Endothelial cell of umbilical vein (primary cell): ENCODE data around the gene SMIM44. TPM values are rescaled to one million over a fixed set of nuclear protein-coding genes. Genes with fewer than 3 reads are reported as not detected.

Source experiments
- BruUV-seq: library from RNA; stranded (reverse); fragments of 400-500 nt; replicated peaks from 2 replicates; lab custom pipeline; 2021; lab: Mats Ljungman, UMichigan
- CTCF ChIA-PET: fragments of 300-600, 350-600 bp; sonication (Branson Sonifier 250); formaldehyde crosslinking; loops from one replicate; lab custom pipeline; 2021; ENCODE audit warnings: antibody characterized with exemption, inconsistent platforms; lab: Charles Lee
- POLR2A ChIA-PET: fragments of 300-600, 350-600 bp; sonication (Branson Sonifier 250); formaldehyde crosslinking; loops from one replicate; lab custom pipeline; 2021; ENCODE audit warnings: antibody characterized with exemption, inconsistent platforms; lab: Charles Lee
- DNase-seq: peaks from one replicate; pipeline ENCODE4 v3.0.0-alpha.2; 2011; ENCODE audit warnings: low read depth, low spot score
- FAIRE-seq: peaks from 2 replicates; lab custom pipeline; 2011; peaks lifted over from hg19 to GRCh38; lab: Jason Lieb, UNC
- H2AFZ ChIP-seq: 2 replicates; pipeline ENCODE4 v1.6.0; 2012; ENCODE audit warnings: low read depth, low read length, control low read depth, inconsistent platforms
- H3K27ac ChIP-seq: 2 replicates; pipeline ENCODE4 v1.5.1; 2011; ENCODE audit warnings: low read depth, mild to moderate bottlenecking, control low read depth, low read length, moderate library complexity; ENCODE audit not compliant: insufficient read depth
- H3K27me3 ChIP-seq, 2 experiments: 2 replicates each; pipeline versions ENCODE4 v1.6.0 to v1.6.1; 2011; ENCODE audit warnings: low read length in 2 of 2, mixed read lengths in 1 of 2; ENCODE audit not compliant: control insufficient read depth in 2 of 2, insufficient read depth in 2 of 2
- H3K36me3 ChIP-seq, 2 experiments: 2 replicates in 1 of 2; 3 replicates in 1 of 2; pipeline ENCODE4 v1.5.1; 2011; ENCODE audit warnings: low read length in 2 of 2, mild to moderate bottlenecking in 1 of 2, moderate library complexity in 1 of 2; ENCODE audit not compliant: control insufficient read depth in 2 of 2, insufficient read depth in 2 of 2; ENCODE audit errors: extremely low read depth in 1 of 2
- H3K4me1 ChIP-seq: 3 replicates; pipeline ENCODE4 v1.5.1; 2011; ENCODE audit warnings: mild to moderate bottlenecking, low read length; ENCODE audit not compliant: control insufficient read depth, insufficient read depth; ENCODE audit errors: extremely low read depth
- H3K4me2 ChIP-seq: 2 replicates; pipeline ENCODE4 v1.6.1; 2011; ENCODE audit warnings: low read length, control low read depth, mixed read lengths; ENCODE audit not compliant: insufficient read depth
- H3K4me3 ChIP-seq, 3 experiments: fragments of 200-600 bp in 1 of 3; sonication (generic), shearing (Covaris generic) in 1 of 3; replicated peaks in 1 of 3; 2 replicates each; pipeline ENCODE4 v1.5.1; 2011 to 2016; ENCODE audit warnings: control low read depth in 3 of 3, low read length in 3 of 3, mild to moderate bottlenecking in 2 of 3, inconsistent platforms in 1 of 3, low read depth in 1 of 3, moderate library complexity in 1 of 3; ENCODE audit not compliant: insufficient read depth in 1 of 3
- H3K79me2 ChIP-seq: 2 replicates; pipeline ENCODE4 v1.6.0; 2012; ENCODE audit warnings: low read length, inconsistent platforms; ENCODE audit not compliant: control insufficient read depth, insufficient read depth
- H3K9ac ChIP-seq: replicated peaks from 2 replicates; pipeline ENCODE3; 2011; ENCODE audit warnings: low read length, control low read depth; ENCODE audit not compliant: insufficient read depth; ENCODE audit errors: extremely low read depth
- H3K9me1 ChIP-seq: replicated peaks from 3 replicates; pipeline ENCODE4 v1.6.0; 2011; ENCODE audit warnings: mild to moderate bottlenecking, low read length; ENCODE audit not compliant: control insufficient read depth, insufficient read depth; ENCODE audit errors: extremely low read depth
- H3K9me3 ChIP-seq: replicated peaks from 2 replicates; pipeline ENCODE4 v1.5.1; 2012; ENCODE audit warnings: low read length, inconsistent platforms; ENCODE audit not compliant: control insufficient read depth, insufficient read depth
- H4K20me1 ChIP-seq: replicated peaks from 2 replicates; pipeline ENCODE3; 2011; ENCODE audit warnings: mild to moderate bottlenecking, low read length; ENCODE audit not compliant: control insufficient read depth, insufficient read depth; ENCODE audit errors: extremely low read depth
- CTCF ChIP-seq, 2 donors: IDR thresholded peaks; 1 replicate in 1 of 2; 2 replicates in 1 of 2; pipeline ENCODE4 v1.5.1; 2011; ENCODE audit warnings: low read length in 2 of 2, mild to moderate bottlenecking in 2 of 2, moderate library complexity in 2 of 2, control low read depth in 1 of 2, inconsistent platforms in 1 of 2, low read depth in 1 of 2; ENCODE audit not compliant: insufficient read depth in 1 of 2; ENCODE audit errors: extremely low read depth in 1 of 2
- EZH2 ChIP-seq: IDR thresholded peaks from 2 replicates; pipeline ENCODE4 v1.6.1; 2012; ENCODE audit warnings: borderline replicate concordance, low read depth, mild to moderate bottlenecking, moderate library complexity, low read length, inconsistent platforms; ENCODE audit not compliant: severe bottlenecking
- FOS ChIP-seq: IDR thresholded peaks from 2 replicates; pipeline ENCODE4 v1.6.1; 2011; ENCODE audit warnings: mild to moderate bottlenecking, low read length, moderate library complexity, borderline replicate concordance; ENCODE audit not compliant: insufficient read depth
- GATA2 ChIP-seq: IDR thresholded peaks from 2 replicates; pipeline ENCODE4 v1.7.0; 2011; ENCODE audit warnings: low read depth, mild to moderate bottlenecking, moderate library complexity, mixed read lengths, low read length; ENCODE audit not compliant: insufficient read length, insufficient read depth
- JUN ChIP-seq: IDR thresholded peaks from 2 replicates; pipeline ENCODE4 v1.6.1; 2011; ENCODE audit warnings: borderline replicate concordance, low read depth; ENCODE audit not compliant: insufficient read length, insufficient read depth
- MYC ChIP-seq: IDR thresholded peaks from one replicate; pipeline ENCODE4 v1.6.1; 2011; ENCODE audit warnings: mild to moderate bottlenecking, low read depth, low read length
- POLR2A ChIP-seq: IDR thresholded peaks from 2 replicates; pipeline ENCODE4 v1.6.1; 2012; ENCODE audit warnings: low read depth, mild to moderate bottlenecking, control low read depth, low read length
- POLR2AphosphoS5 ChIP-seq: IDR thresholded peaks from 2 replicates; pipeline ENCODE4 v1.6.1; 2012; ENCODE audit warnings: low read depth, mild to moderate bottlenecking, control low read depth, low read length, moderate library complexity; ENCODE audit not compliant: insufficient read depth
- dilution Hi-C: fragments of 300-500 bp; cut with MboI; formaldehyde crosslinking; loops from one replicate; pipeline ENCODE4 v1.15.0; 2019; ENCODE audit warnings: low sequenced_read_pairs; ENCODE audit not compliant: extremely low pct_ligation_motif_present
- intact Hi-C: fragments of 100-400 bp; cut with micrococcal nuclease; formaldehyde crosslinking; loops from one replicate; pipeline ENCODE4 v1.10.0; 2022
- polyA plus RNA-seq, 4 experiments: library from polyadenylated mRNA; depleted of rRNA in 3 of 4; stranded (reverse) in 3 of 4; unstranded in 1 of 4; fragments of >200 nt; gene quantifications; 2 replicates each; pipeline versions ENCODE4 v1.2.1 to v1.2.3, GENCODE V29; 2011 to 2012; ENCODE audit warnings: missing spikeins in 1 of 4
- total RNA-seq: library from RNA; stranded (reverse); gene quantifications from 2 replicates; pipeline ENCODE4 v1.2.3, GENCODE V29; 2021
- TF ChIP-seq, protein P1 (sequence below): IDR thresholded peaks from 2 replicates; pipeline ENCODE4 v1.6.1; 2011; ENCODE audit not compliant: insufficient read depth, insufficient read length

The SMIM44 gene
- total and polyA plus RNA-seq, 2 donors (not counting 3 experiments of a cell fraction or from before 2014, with no cell fraction given): not detected

DNA sequence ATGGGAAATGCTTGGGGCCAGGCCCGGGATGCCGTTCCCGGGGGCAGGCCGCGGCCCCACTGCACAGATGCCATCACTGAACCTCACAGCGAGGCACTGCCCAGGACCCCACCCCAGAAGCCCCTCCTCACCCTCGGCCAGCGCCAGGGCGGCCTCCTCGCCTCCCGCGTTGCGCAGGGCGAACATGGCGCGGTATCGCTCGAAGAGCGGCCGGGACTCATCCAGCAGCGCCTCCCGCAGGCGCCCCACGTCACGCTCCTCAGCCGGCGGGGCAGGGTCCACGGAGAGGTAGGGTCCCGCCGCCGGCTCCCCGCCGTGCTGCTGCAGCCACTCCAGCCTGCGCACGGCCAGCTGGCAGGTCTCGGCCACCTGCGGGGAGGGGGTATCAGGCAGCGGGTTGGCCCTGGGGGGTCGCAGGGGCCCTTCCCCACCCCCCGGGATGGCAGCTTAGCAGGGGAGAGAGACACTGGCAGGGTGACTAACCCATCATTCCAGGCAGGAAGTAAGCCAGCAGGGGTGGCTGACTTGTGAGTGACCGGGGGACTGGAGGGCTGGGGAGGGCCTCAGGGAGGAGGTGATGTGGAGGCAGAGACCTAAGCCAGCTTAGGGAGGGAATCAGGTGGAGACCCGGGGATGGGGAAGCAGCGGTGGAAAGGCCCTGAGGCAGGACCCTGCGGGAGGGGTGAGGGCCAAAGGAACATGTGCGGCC lies 9.0 kb upstream of the SMIM44 start:
- no peaks in the 10 kb centered on the region for H4K20me1 ChIP-seq
- CTCF ChIA-PET: interaction anchor here (1.1 to 3.3 kb wide), 2 partner anchors 8 to 10 kb away, joined by 3 to 20 read pairs; partner anchors contain the start of gene SMIM44
- no peak overlapping the region for H2AFZ ChIP-seq
- TF ChIP-seq MYC (no peak), JUN (no peak), POLR2A (no peak), FOS (no peak), CTCF (IDR thresholded peaks at IDR 0.05; ENCODE audit: extremely low read depth in 1 of 2, insufficient read depth in 1 of 2, low read depth in 1 of 2, low read length in 2 of 2) (no peak), GATA2 (no peak), EZH2 (no peak), POLR2AphosphoS5 (no peak)
- TF ChIP-seq, protein P1, sequence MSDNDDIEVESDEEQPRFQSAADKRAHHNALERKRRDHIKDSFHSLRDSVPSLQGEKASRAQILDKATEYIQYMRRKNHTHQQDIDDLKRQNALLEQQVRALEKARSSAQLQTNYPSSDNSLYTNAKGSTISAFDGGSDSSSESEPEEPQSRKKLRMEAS: no peak
- no peak overlapping the region for H3K4me3 ChIP-seq
- POLR2A ChIA-PET: no interaction called here
- H3K27ac ChIP-seq: no peak overlapping the region
- H3K79me2 ChIP-seq: peaks cover 2% of the 10 kb centered on the region
- H3K9ac ChIP-seq: no peak overlapping the region
- no TSS peak for BruUV-seq
- dilution Hi-C loops: no loop called here
- intact Hi-C loops: no loop called here
- H3K4me1 ChIP-seq: no peaks in the 10 kb centered on the region
- H3K9me1 ChIP-seq: no peaks in the 10 kb centered on the region
- no peak overlapping the region for H3K4me2 ChIP-seq
- no peaks in the 10 kb centered on the region for H3K27me3 ChIP-seq
- DNase-seq: no peak
- H3K36me3 ChIP-seq: peaks cover 0 to 18% of the 10 kb centered on the region in 2 experiments
- no peak for FAIRE-seq
- H3K9me3 ChIP-seq: no peaks in the 10 kb centered on the region
